Measurements from ENCODE around the gene C11orf52.

C11orf52 gene

DNA sequence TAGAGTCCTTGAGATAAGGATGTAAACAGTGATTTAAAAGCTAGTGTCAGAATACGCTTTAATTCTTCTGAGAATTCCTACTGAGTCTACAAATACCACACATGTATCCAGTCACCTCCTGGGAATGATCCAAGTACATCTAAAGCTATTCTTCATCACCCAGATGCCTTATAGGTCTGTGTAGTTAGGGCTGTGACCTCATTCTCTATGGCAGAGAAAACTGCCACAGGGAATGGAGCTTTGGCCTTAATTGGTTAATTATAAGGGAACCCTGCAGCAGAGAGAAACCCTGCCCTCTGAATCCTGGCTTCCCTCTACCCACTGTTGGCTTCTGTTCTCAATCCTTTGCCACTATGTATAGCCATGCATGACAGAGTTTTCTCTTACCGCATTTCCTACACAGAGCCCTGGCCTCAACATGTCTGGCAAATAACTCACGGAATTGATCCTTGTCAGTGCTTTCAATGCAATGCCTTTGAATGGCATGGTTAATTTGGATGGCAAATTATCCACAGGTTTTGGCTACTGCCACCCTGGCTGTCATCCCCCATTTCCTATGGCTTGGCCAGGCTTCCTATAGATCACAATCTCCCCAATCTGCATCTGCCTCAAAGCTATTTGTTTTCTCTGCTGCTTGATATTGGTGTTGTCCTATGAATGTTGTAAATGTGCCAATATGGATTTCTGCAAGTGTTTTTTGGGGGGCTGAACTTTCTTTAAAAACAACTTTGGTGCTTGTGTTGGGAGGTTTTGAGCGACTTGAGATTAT lies 21.3 kb downstream of the C11orf52 start:
- no peak for DNase-seq

DNA sequence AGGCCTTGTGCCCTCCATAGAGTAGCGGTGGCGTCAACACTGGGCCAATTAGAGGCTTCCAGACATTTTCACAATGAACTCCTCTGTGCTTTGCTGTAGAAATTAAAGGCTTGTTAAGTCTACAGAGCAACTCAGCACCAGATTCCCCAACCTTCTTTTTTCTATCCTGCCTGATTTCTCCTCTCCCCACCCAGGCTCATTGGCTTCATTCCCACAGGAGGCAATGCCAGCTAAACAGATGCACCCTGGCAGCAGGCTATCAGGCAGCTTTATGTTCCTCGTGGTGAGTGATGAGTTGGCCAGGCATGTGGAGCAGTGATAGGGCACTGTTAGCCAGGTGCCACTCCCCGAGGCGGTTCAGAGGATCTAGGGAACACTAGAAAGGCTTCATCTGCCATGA lies 23.2 kb downstream of the C11orf52 start:
- no peak for DNase-seq

DNA sequence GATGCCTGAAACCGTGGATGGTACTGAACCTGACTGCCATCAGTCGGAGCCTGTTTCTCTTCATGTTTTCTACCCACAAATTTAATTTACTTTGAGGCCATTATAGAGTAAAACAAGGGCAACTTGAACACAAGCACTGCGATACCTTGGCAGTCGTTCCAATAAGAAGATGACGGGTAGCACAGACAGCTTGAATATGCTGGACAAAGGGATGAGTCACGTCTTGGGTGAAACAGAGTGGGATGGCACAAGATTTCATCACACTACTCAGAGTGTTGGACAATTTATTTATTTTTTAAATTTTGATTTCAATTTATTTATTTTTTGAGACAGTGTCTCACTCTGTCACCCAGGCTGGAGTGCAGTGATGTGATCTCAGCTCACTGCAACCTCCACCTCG lies 24.1 kb downstream of the C11orf52 start:
- no peak for DNase-seq

DNA sequence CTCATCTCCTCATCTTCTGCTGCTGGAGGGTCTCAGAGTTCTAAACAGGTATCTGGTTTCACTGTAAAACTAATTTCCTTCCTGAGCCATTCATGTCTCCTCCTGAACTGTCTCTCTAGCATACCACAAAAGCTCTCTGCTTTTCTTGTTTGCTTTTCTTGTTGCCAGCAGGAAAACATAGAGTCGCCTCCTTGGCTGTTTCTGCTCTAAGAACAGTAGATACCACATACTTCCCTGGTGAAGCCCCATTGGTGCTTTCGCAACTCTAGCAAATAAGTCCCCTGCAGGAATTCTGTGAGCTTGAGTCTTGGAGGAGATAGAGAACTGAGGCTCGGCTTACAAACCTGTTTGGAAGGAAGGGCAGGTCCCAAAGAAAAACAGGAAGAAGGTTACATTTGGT lies 25.4 kb downstream of the C11orf52 start:
- DNase-seq = no peak

DNA sequence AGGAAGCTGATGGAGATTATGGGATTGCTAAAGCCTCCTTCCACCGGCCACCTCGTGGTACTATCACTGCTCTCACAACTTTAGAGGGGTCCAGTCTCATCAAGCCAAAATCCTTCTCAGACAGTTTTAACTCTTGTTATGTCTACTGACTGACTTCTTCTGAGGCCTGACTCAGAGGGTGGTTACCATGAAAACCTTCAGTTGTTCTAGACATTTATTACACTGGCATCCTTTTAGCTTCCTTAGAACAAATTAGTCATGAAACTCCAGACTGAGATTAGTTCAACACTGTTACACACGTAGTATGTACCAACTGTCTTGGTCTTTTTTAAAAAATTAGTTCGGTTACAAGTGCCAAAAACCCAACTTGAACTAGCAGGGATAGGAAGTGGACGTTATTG lies 25.9 kb downstream of the C11orf52 start:
- DNase-seq = no peak

DNA sequence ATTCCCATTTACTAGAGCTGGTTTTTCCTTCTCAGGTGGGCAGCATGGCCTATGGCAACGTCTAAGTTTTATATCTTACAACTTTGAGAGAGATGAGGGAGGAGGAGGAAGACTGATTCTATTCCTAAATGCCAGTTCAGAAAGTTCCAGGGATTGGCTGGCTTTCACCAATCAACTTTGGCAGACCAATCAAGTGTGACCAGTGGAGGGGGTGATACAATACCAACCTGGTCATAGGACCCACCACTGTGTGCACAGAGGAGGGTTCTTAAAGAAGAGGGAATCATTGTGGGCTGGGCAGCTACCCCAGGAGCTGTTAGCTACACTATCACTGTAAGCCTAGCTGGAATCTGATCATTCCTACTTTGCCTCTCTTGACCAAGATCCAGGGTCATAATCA lies 26.5 kb downstream of the C11orf52 start:
- no peak for DNase-seq

DNA sequence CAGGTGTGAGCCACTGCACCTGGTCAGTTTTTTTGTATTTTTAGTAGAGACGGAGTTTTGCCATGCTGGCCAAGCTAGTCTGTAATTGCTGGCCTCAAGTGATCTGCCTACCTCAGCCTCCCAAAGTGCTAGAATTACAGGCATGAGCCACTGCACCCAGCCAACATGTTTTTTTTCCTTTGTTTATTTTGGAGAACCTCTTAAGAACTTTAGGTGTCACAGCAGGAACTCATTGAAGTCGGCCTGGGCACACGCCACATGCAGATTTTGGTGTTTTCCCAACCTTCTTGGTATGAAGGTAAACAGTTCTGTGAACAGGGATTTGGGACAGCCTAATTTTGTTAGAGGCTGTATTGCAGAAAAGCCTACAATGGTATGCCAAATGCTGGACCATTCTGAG lies 27.8 kb downstream of the C11orf52 start:
- DNase-seq = no peak

DNA sequence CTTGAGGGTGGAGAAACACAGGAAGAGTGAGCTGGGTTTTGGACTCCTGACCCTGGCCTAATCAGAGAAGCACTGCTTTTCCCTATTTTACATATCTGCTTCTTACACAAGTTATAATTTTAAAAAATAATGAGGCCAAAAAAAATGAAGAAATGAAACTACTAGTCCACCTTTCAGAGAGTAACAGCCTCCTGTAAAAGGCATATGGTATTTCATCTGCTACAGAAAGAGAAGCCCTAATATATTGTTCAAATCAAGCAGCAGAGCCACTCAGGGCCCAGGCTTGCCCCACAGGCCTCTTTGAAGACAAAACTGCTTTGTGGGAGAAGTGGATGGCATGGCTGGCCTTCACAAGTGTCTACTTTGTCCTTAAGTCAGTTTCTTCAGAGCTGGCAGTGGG lies 28.4 kb downstream of the C11orf52 start:
- no peak for DNase-seq

DNA sequence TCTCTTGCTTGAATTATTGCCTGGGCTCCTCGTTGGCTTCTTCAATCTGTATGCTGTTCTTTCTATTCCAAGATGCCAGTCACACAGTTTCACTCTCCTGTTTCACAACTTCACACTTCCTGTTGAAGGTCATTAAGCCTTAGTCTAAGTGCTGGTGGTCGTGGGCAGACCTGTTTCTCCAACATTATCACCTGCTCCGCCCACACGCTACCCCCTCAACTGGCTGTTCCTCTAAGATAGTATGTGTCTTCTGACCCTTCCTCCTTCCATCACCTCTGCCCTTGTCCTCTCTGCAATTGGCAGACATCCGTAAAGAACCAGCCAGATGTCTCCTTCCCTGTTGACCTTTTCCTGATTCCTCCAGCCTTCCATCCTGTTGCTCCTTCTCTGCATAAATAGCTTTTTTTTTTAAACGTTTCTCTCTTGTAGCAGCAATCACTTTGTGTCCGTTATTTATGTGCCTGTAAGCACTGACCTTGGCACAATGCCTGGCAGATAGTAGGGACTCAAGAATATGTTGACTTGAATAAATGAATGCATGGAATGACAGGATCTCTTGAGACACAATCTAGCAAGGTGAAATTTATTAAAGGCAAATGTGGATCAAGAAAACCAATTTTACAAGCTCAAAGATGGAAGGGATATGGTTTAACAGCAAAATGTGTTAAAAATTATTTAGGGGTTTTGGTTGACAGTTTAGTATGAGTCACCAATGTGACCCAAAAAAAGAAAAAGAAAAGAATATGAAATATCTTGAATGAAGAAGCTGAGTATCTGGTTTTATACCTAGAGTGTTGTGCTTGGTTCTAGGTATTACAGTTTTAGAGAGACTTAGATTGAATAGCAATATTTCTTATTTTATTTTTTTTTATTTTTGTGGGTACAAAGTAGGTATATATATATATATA lies 31.1 kb downstream of the C11orf52 start:
- DNase-seq = no peak

DNA sequence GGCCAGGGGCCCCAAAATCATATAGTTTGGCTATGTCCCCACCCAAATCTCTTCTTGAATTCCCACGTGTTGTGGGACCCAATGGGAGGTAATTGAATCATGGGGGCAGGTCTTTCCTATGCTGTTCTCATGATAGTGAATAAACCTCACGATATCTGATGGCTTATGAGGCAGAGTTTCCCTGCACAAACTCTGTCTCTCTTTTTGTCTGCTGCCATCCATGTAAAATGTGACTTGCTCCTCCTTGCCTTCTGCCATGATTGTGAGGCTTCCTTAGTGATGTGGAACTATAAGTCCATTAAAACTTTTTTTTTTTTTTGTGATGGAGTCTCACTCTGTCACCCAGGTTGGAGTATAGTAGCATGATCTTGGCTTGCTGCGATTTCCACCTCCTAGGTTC lies 32.9 kb downstream of the C11orf52 start:
- no peak for DNase-seq

DNA sequence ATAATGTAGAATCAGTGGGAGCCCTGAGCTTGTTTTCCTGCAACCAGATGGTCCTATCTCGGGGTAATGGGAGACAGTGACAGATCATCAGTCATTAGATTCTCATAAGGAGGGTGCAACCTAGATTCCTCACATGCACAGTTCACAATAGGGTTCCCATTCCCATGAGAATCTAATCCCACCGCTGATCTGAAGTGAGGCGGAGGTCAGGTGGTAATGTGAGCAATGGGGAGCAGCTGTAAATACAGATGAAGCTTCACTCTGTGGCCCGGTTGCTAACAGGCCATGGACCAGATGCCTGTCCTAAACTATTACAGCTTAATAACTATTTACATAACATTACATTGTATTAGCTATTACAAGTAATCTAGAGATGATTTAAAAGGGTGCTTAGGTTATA lies 35.4 kb downstream of the C11orf52 start:
- DNase-seq = no peak

DNA sequence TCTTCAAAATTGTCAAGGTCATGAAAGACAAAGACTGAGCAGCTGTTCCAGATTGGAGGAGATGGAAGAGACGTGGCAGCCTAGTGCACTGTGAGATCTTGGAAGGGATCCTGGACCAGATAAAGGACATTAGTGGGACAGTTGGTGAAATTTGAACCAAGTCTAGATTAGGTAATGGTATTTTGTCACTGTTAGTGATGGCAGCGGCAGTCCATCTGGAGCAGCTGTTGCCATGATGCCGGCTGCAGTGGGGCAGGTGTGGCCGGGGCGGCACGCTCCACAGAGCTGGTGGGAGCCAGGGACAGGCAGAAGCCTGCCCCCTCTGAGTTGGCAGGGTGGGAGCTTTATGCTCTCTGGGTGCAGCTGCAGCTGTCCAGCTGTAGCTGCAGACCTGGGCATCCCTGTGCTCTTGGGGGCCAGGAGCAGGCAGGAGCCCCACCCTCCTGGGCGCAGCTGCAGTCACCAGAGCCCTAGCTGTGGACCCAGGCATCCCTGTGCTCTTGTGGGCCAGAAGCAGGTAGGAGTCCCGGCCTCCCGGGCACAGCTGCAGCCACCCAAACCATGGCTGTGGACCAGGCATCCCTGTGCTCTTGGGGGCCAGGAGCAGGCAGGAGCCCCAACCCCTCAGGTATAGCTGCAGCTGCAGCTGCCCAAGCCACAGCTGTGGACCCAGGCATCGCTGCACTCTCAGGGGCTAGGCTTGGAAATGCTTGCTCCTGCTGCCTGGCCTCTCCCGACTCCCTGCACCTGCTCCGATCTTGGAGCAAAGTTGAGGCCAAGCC lies 39.1 kb downstream of the C11orf52 start:
- DNase-seq = no peak

DNA sequence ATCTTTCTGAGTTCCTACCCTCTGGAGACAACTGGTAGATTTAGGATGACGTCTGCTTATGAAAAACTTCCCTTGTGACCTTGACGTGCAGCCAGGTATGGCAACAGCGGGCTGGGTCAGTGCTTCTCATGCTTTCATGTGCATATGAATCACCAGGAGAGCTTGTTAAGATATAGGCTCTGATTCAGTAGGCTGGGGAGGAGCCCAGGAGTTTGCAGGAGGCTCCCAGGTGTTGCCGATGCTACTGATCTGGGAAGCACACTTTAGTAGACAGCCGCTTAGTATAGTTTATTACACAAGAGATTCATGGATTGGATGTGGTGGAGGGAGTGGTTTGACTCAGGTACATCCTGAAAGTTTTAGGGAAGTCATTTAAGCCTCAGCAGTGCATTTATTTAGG lies 42.2 kb downstream of the C11orf52 start:
- no peak for DNase-seq

DNA sequence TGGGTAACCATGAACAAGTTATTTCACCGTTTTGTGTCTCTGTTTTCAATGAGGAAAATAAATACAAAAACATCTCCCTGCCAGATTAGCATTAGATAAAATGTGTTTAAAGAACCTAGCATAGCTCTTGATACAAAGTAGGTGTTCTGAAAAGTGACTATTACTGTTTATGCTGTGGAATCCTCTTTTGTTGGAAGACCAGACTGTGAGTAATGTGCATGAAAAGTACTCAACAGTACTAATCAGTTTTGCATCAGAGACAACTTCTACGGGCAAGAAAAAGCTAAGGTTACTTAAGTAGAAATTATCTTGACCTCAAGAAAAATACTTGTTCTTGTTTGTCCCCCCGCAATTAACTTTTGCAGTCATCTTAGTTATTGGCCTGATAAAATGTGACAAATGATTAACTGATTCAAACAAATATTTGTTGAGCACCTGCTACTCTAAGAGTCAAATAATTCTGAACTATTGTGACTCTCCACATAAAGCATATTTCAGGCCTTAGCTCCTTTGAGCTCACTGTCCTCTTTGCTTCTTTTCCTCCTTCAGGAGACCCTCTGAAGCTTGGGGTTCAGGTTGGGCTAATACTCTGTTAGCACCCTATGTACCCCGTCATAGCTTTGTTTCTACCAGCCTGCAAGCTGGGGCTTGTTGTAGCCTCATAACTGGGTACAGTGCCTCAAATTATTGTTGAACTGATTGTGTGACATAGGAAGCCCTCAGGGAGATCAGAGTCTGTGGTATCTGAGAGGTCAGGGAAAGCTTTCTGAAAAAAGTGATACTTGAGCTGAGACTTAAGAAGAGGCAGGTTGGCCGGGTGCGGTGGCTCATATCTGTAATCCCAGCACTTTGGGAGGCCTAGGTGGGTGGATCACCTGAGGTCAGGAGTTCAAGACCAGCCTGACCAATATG lies 42.9 kb downstream of the C11orf52 start:
- no peak for DNase-seq

DNA sequence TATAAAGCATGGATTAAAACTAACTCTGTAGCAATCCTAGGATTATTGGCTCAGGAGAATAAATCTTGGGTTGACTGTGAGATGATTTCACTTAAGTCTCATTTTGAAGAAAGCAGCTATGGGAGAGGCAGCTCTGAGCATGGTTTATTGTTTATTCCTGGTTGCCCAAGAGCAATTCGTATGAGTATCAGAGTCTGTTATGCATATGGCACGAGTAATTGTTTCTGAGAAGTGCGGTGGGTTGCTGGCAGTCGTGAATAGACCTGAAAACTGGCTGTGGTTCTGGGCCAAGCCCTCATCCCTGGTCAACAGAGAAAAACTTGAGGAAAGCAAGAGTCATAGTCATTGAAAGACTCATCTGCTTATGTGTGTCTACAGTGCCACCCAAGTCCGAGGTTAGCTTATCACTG lies 45.2 kb downstream of the C11orf52 start:
- DNase-seq = no peak

DNA sequence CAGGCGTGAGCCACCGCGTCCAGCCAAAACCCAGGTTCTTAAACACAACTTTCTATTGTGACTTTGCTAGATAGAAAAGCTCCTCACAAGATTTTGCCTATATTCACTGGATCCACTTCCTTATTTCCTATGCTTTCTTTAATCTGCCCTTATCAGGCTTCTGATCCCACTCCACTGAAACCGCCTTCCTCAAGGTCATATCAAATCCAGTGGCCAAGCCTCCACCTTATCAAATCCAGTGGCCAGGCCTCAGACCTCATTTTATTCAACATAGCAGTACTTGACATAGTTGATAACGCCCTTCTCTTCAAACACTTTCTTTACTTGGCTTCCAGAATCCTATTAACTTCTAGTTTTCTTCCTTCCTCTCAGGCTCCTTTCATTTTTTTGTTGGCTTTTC lies 48.0 kb downstream of the C11orf52 start:
- no peak for DNase-seq

DNA sequence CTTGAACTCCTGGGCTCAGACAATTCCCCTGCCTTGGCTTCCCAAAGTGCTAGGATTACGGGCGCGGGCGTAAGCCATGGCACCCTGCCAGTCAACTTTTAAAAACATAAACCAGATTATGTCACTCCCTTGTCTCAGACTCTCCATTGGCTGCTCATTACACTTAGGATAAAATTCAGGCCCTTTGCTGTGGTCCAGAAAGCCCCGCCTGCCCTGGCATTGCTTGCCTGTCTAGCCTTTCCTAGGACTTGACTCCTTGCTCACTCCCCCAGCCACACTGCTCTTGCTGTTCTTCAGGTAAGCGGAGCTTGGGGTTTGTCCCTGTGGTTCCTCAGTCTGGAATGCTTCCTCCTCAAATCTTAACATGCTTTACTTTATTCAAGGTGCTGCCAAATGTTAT lies 48.9 kb downstream of the C11orf52 start:
- DNase-seq = no peak

DNA sequence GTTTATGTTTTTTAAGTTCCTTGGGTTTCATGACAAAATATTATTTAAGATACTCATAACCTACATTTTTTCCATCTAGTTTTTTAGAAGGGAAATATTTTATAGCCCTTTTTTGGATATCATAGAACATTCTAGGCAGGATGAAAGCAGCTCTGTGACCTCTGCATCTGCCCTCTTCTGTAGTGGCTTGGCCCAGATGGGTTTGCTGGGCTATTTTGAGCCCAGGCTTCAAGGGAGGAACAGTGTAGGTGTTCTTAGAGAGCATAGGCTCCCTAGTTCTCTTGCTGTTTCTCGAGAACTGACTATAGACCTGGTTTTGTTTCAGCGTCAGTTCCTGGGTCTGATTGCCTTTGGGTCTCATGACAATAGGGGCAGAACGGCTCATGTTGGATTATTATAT lies 50.6 kb downstream of the C11orf52 start:
- no peak for DNase-seq

DNA sequence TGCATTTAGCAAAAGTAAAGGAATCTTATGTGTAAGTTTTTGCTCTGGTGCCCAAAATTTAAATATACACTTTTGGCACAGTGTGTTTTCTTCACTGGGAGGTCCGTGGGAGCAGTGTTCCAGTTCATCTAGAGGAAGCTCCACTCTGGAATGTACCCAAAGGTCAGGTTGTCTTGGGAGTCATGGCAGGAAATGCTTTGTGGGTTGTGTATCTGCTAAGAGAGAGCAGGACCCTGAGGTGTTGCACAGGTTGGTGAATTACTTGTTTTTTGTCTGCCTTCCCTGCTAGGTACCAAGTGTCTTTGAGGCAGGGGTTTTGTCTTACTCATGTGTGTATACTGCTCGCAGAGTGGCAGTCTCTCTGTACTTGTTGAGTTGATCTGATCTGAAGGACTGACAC lies 55.7 kb downstream of the C11orf52 start:
- DNase-seq = no peak

DNA sequence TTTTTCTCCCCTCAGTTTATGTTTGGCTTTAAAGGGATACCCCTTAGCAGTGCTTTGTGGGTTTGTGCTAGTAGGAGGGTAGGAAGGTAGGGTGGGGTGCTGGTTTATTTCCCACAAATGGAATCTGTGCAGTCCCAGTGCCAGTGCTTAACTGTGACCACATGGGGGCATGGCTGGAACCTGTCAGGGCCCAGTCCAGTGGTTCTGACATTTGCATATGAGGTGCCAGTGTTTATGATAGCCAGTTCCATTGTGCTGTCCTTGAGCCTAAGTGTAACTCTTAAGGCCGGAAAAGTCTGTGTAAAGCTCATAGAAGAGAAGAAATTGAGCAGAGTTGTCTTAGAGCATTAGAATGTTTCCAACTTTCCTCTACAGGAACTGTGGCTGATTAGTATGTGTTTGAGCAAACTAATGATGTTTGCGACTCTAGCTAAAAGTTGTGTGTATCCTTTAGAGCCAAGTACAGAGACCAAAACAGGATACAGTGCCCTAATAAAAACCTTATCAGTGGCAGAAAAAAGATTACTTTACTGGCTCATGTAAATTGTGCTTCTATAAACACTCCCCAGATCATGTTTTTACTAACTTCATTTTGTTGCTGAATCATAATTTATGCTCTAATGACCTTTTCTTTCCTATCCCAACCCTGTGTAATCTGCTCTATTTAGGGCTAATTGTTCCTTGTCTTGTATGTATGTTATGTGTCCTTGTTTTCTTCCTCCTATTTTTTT lies 56.5 kb downstream of the C11orf52 start:
- DNase-seq = no peak

DNA sequence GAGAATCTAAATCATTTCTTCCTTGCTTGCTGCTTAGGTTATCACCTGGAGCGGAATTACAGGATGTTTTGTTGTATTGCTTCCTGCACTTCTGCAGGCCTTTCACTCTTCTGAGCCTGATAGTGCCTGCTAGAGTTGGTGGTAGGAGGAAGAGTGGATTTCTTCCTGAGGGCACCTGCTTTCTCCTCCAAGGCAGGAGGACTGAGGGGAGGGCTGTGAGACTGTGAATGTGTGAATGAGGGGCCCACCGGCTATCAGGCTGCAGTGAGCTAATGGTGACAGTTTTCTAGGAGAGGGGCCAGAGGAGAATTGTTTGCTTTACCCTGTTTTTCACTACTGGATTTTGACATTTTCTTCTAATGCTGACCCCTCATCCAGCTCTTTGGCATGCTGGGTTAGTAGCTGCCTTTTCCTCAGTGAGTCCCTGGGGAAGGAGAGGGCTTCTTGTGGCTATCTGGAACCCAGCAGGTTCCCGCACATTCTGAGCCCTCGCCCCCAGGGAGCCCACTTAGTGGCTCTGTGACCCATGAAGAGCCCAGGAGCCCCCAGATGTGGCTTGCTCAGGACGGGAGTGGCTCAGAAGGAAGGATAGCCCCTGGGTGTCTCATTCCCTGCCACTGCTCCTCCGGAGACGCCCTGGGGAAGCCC lies 57.5 kb downstream of the C11orf52 start:
- DNase-seq = no peak

Data from NCI-H1436 (cell line).